Activated naive CD4-positive, alpha-beta T cell treated with anti-CD3 and anti-CD28 coated beads, Interleukin-2, amount 10 ng/mL, durations not matched to agents 7 days and 5 days (primary cell): ENCODE data around the gene AFAP1L2.

Source experiments
- CTCF ChIA-PET: fragments of 350-600 bp; sonication (Branson Sonifier 250); formaldehyde crosslinking; loops from one replicate; lab custom pipeline; 2021; ENCODE audit warnings: antibody characterized with exemption; lab: Charles Lee
- DNase-seq: peaks from one replicate; pipeline ENCODE4 v3.0.0-alpha.2; 2020
- H3K27ac Mint-ChIP-seq: one replicate; pipeline ENCODE4 v1.8.0; 2021; ENCODE audit warnings: mild to moderate bottlenecking, moderate library complexity, mixed read lengths
- H3K27me3 Mint-ChIP-seq: one replicate; pipeline ENCODE4 v1.8.0; 2021; ENCODE audit warnings: mild to moderate bottlenecking, mixed read lengths
- H3K36me3 Mint-ChIP-seq: one replicate; pipeline ENCODE4 v1.8.0; 2021; ENCODE audit warnings: mixed read lengths
- H3K4me1 Mint-ChIP-seq: one replicate; pipeline ENCODE4 v1.8.0; 2021; ENCODE audit warnings: mixed read lengths
- H3K4me3 Mint-ChIP-seq: one replicate; pipeline ENCODE4 v1.8.0; 2021; ENCODE audit warnings: mild to moderate bottlenecking, moderate library complexity, mixed read lengths
- H3K9me3 Mint-ChIP-seq: one replicate; pipeline ENCODE4 v1.8.0; 2021; ENCODE audit warnings: mixed read lengths

The AFAP1L2 gene

GRCh38 chr10:114372995-114373394 lies 31.3 kb downstream of the AFAP1L2 start:
- peaks cover 12% of the 10 kb centered on the region for H3K27me3 Mint-ChIP-seq
- no peaks in the 10 kb centered on the region for H3K9me3 Mint-ChIP-seq
- DNase-seq: no peak
- no peak overlapping the region for H3K4me3 Mint-ChIP-seq
- no peak overlapping the region for H3K27ac Mint-ChIP-seq
- H3K36me3 Mint-ChIP-seq: no peaks in the 10 kb centered on the region
- H3K4me1 Mint-ChIP-seq: peaks cover 5% of the 10 kb centered on the region
- CTCF ChIA-PET: no interaction called here

GRCh38 chr10:114372179-114372578 lies 32.1 kb downstream of the AFAP1L2 start:
- CTCF ChIA-PET: no interaction called here
- peaks cover 5% of the 10 kb centered on the region for H3K4me1 Mint-ChIP-seq
- DNase-seq: no peak

DNA sequence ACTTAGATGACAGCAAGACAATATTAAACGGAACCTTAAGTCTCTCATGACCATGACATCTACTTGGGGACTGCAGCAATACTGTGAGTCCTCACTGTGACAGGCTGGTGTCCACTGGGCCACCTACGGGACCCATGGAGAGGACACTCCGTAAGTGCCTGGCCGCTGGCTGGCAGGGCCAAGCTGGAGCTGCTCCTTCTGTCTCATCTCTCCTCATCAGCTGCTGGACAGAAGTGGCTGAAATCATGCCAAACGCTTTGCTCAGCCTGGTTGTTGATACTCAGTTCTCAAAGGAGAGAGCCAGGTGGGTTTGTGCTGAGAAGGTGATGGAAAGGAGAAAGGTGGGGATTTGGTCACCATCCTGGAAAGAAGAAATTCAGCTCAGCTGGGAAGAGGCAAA lies 33.3 kb downstream of the AFAP1L2 start:
- Mint-ChIP-seq H3K4me3 (no peak overlapping the region), H3K27ac (no peak overlapping the region), H3K9me3 (no peaks in the 10 kb centered on the region), H3K4me1 (peaks cover 5% of the 10 kb centered on the region), H3K27me3 (peaks cover 4% of the 10 kb centered on the region), H3K36me3 (no peaks in the 10 kb centered on the region)
- DNase-seq: no peak
- CTCF ChIA-PET: no interaction called here

More at GRCh38 chr10:114372179-114372578, 32.1 kb downstream of the AFAP1L2 start:
- Mint-ChIP-seq H3K36me3 (no peaks in the 10 kb centered on the region), H3K27ac (no peak overlapping the region), H3K9me3 (no peaks in the 10 kb centered on the region), H3K4me3 (no peak overlapping the region), H3K27me3 (peaks cover 8% of the 10 kb centered on the region)

GRCh38 chr10:114370199-114370598 lies 34.1 kb downstream of the AFAP1L2 start:
- peaks cover 4% of the 10 kb centered on the region for H3K27me3 Mint-ChIP-seq
- CTCF ChIA-PET: interaction anchor here (0.6 to 1.2 kb wide), 4 partner anchors 29 to 66 kb away, joined by 3 to 4 read pairs (median 3); no protein-coding TSS in a partner anchor
- peaks cover 5% of the 10 kb centered on the region for H3K4me1 Mint-ChIP-seq
- no peaks in the 10 kb centered on the region for H3K36me3 Mint-ChIP-seq
- H3K4me3 Mint-ChIP-seq: no peak overlapping the region
- no peaks in the 10 kb centered on the region for H3K9me3 Mint-ChIP-seq
- DNase-seq: no peak
- no peak overlapping the region for H3K27ac Mint-ChIP-seq

DNA sequence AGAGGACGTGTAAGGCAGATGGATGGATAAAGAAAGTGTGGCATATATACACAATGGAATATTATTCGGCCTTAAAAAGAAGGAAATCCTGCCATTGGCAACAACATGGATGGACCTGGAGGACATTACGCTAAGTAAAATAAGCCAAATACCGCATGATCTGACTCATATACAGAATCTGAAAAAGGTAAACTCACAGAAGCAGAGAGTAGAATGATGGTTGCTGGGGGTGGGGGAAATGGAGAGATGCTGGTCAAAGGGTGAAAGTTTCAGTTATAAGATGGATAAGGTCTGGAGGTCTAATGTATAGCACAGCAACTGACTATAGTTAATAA lies 36.3 kb downstream of the AFAP1L2 start:
- no peak overlapping the region for H3K27ac Mint-ChIP-seq
- DNase-seq: no peak
- no peak overlapping the region for H3K4me3 Mint-ChIP-seq
- H3K9me3 Mint-ChIP-seq: no peaks in the 10 kb centered on the region
- no peaks in the 10 kb centered on the region for H3K27me3 Mint-ChIP-seq
- CTCF ChIA-PET: no interaction called here
- peaks cover 5% of the 10 kb centered on the region for H3K4me1 Mint-ChIP-seq
- no peaks in the 10 kb centered on the region for H3K36me3 Mint-ChIP-seq

- no peak overlapping the region for H3K27ac Mint-ChIP-seq
- DNase-seq: no peak
- no peaks in the 10 kb centered on the region for H3K27me3 Mint-ChIP-seq
- CTCF ChIA-PET: no interaction called here
- peaks cover 5% of the 10 kb centered on the region for H3K4me1 Mint-ChIP-seq
- no peak overlapping the region for H3K4me3 Mint-ChIP-seq
- no peaks in the 10 kb centered on the region for H3K36me3 Mint-ChIP-seq
- H3K9me3 Mint-ChIP-seq: no peaks in the 10 kb centered on the region
Measured at GRCh38 chr10:114367351-114368056, 36.8 kb downstream of the AFAP1L2 start.

GRCh38 chr10:114364726-114365125 lies 39.6 kb downstream of the AFAP1L2 start:
- no peak overlapping the region for H3K4me3 Mint-ChIP-seq
- peaks cover 1% of the 10 kb centered on the region for H3K4me1 Mint-ChIP-seq
- H3K27me3 Mint-ChIP-seq: peaks cover 4% of the 10 kb centered on the region
- no peaks in the 10 kb centered on the region for H3K36me3 Mint-ChIP-seq
- H3K27ac Mint-ChIP-seq: no peak overlapping the region
- H3K9me3 Mint-ChIP-seq: no peaks in the 10 kb centered on the region
- CTCF ChIA-PET: no interaction called here
- DNase-seq: no peak

DNA sequence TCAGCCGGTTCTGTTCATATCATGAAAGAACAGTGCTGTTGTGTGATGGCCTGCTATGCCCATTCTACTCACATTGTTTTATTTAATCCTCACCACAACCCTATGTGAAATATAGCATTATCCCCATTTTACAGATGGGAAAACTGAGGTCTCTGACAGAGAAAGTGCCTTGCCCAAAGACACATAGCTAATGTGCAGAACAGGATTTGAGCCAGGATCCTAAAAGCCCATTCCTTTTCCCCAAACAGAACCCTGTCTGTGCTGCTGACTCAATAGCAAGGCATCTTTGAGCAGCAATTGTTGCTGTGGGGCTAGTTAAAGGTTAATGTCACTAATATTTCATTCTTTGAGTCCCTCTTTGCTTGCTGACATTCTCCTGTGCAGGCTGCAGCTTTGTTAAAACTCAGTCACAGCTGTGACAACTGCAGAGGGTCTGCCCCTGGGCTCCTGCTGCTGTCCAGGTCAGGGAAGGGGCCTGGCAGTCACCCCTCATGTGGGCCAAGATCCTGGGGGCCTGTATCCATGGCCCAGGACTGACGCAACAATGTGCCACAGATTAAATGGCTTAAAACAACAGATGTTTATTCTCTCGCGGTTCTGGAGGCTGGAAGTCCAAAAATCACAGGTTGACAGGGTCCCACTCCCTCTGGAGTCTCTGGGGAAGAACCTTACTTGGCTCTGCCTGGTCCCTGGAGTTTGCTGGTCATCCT lies 40.4 kb downstream of the AFAP1L2 start:
- no peak overlapping the region for H3K27ac Mint-ChIP-seq
- no peaks in the 10 kb centered on the region for H3K36me3 Mint-ChIP-seq
- DNase-seq: no peak
- H3K4me3 Mint-ChIP-seq: no peak overlapping the region
- CTCF ChIA-PET: interaction anchor here (0.6 to 1.0 kb wide), 2 partner anchors 34 to 61 kb away, joined by 3 read pairs; no protein-coding TSS in a partner anchor
- peaks cover 4% of the 10 kb centered on the region for H3K27me3 Mint-ChIP-seq
- H3K9me3 Mint-ChIP-seq: no peaks in the 10 kb centered on the region
- H3K4me1 Mint-ChIP-seq: no peaks in the 10 kb centered on the region

DNA sequence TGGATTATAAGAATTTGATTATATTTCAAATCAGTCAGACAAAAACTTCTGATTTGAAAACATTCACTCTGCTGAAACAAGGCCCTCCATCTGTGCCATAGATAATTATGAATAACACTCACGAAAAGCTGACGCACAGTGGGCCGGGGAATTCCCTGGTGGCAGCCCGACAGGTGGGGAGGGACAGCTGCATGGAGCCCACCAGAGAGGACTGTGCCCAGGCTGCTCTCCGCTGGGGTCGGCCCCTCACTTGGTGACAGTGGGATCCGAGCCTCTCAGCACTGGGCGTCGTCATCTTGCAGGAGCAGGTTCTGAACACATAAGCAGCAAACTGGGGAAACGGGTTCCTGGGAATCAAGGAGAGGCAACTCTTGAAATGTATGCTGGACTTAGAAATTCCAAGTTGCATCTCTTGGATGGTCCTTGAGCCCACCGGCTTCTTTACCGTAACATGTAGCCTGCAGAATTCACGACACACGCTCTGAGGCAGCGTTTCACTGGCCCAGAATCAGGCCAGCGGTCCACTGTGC lies 41.4 kb downstream of the AFAP1L2 start:
- Mint-ChIP-seq H3K4me1 (no peaks in the 10 kb centered on the region), H3K27ac (no peak overlapping the region), H3K9me3 (no peaks in the 10 kb centered on the region), H3K4me3 (no peak overlapping the region), H3K36me3 (no peaks in the 10 kb centered on the region), H3K27me3 (peaks cover 4% of the 10 kb centered on the region)
- no peak for DNase-seq
- CTCF ChIA-PET: no interaction called here

DNA sequence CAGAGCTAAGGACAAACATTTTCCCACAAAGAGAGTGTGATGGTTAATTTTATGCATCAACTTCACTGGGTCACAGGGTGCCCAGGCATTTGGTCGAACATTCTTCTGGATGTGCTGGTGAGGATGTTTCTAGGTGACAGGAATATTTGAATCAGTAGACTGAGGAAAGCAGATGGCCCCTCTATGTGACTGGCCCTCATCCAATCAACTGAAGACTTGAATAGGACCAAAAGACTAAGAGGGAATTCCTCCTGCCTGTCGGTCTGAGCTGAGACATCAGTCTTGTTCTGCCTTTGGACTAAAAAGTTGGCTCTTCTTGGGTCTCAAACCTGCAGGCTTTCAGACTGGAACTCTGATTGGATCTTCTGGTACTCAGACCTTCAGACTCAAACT lies 44.4 kb downstream of the AFAP1L2 start:
- no peaks in the 10 kb centered on the region for H3K4me1 Mint-ChIP-seq
- CTCF ChIA-PET: no interaction called here
- no peak overlapping the region for H3K27ac Mint-ChIP-seq
- no peak for DNase-seq
- H3K27me3 Mint-ChIP-seq: peaks cover 16% of the 10 kb centered on the region
- no peaks in the 10 kb centered on the region for H3K36me3 Mint-ChIP-seq
- H3K9me3 Mint-ChIP-seq: no peaks in the 10 kb centered on the region
- H3K4me3 Mint-ChIP-seq: no peak overlapping the region

- H3K27me3 Mint-ChIP-seq: peaks cover 16% of the 10 kb centered on the region
- H3K4me3 Mint-ChIP-seq: no peak overlapping the region
- no peak for DNase-seq
- H3K36me3 Mint-ChIP-seq: no peaks in the 10 kb centered on the region
- no peaks in the 10 kb centered on the region for H3K9me3 Mint-ChIP-seq
- H3K4me1 Mint-ChIP-seq: no peaks in the 10 kb centered on the region
- CTCF ChIA-PET: no interaction called here
- no peak overlapping the region for H3K27ac Mint-ChIP-seq
Measured at GRCh38 chr10:114359041-114359952, 45.0 kb downstream of the AFAP1L2 start.

DNA sequence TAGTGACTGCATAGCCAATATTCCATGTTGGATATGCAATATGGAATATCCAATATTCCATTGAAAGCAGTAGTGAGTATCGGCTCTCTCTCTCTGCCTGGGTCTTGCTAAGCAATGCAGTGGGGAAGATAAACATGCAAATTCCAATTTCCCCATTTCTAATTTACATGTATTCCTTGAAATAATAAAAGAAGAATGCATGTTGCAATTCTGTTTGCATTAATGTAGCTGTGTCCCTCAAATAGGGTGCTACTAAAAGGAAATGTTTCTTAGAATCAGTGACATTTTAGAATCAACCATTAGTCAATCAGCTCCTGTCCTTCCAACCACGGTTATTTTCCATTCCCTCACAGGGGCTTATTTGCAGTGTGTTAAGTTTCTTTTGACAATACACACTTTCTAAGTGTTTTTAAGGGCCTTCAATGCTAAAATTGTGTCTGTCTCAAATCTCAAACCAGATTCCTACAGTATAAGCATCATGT lies 46.7 kb downstream of the AFAP1L2 start:
- peaks cover 29% of the 10 kb centered on the region for H3K27me3 Mint-ChIP-seq
- H3K4me1 Mint-ChIP-seq: no peaks in the 10 kb centered on the region
- no peak overlapping the region for H3K27ac Mint-ChIP-seq
- no peaks in the 10 kb centered on the region for H3K36me3 Mint-ChIP-seq
- CTCF ChIA-PET: no interaction called here
- DNase-seq: no peak
- H3K4me3 Mint-ChIP-seq: no peak overlapping the region
- H3K9me3 Mint-ChIP-seq: no peaks in the 10 kb centered on the region

- Mint-ChIP-seq H3K36me3 (no peaks in the 10 kb centered on the region), H3K27ac (no peak overlapping the region), H3K27me3 (peaks cover 26% of the 10 kb centered on the region), H3K9me3 (no peaks in the 10 kb centered on the region), H3K4me3 (no peak overlapping the region), H3K4me1 (no peaks in the 10 kb centered on the region)
- CTCF ChIA-PET: no interaction called here
- DNase-seq: no peak
Measured at GRCh38 chr10:114356751-114357514, 47.4 kb downstream of the AFAP1L2 start.
